Heart right ventricle (tissue), 16 donors: Measurements from ENCODE around the gene ZNF786. TPM values are rescaled to one million over a fixed set of nuclear protein-coding genes. Genes with fewer than 3 reads are reported as not detected.

Source experiments
- ATAC-seq, 8 donors: fragments of 200-7000 bp; cut with Tn5 transposase; one replicate each; pipeline ENCODE4 v1.9.1; 2020; ENCODE audit warnings: mild to moderate bottlenecking in 8 of 8, moderate library complexity in 8 of 8, moderate number of reproducible peaks in 1 of 8
- DNase-seq, 2 donors: peaks; one replicate each; pipeline ENCODE4 v3.0.0-alpha.2; 2020
- H3K27ac ChIP-seq, 10 donors: fragments of 200-600 bp; sonication (generic) in 2 of 10; one replicate each; pipeline versions ENCODE4 v1.5.0 to v1.8.0; 2020 to 2022; ENCODE audit warnings: mild to moderate bottlenecking in 3 of 10
- H3K27me3 ChIP-seq, 7 donors: fragments of 200-600 bp; one replicate each; pipeline ENCODE4 v1.8.0; 2021 to 2022; ENCODE audit warnings: mild to moderate bottlenecking in 2 of 7
- H3K36me3 ChIP-seq, 9 donors: fragments of 200-600 bp; sonication (generic) in 1 of 9; one replicate each; pipeline versions ENCODE4 v1.5.0 to v1.8.0; 2020 to 2022; ENCODE audit warnings: mild to moderate bottlenecking in 2 of 9
- H3K4me1 ChIP-seq, 9 donors: fragments of 200-600 bp; sonication (generic) in 1 of 9; one replicate each; pipeline versions ENCODE4 v1.5.0 to v1.8.0; 2020 to 2022; ENCODE audit warnings: mild to moderate bottlenecking in 4 of 9
- H3K4me3 ChIP-seq, 10 donors: fragments of 200-600 bp; sonication (generic) in 2 of 10; one replicate each; pipeline versions ENCODE4 v1.5.0 to v1.8.0; 2020 to 2022; ENCODE audit warnings: mild to moderate bottlenecking in 7 of 10, moderate library complexity in 2 of 10
- H3K9me3 ChIP-seq, 11 donors: fragments of 200-600 bp in 10 of 11; sonication (generic) in 2 of 11; one replicate each; pipeline versions ENCODE4 v1.5.0 to v1.8.0; 2013 to 2022; ENCODE audit warnings: mild to moderate bottlenecking in 2 of 11, control low read depth in 1 of 11, moderate library complexity in 1 of 11
- CTCF ChIP-seq, 9 donors: fragments of 200-600 bp; sonication (generic) in 2 of 9; IDR thresholded peaks; one replicate each; pipeline versions ENCODE4 v1.5.0 to v1.8.0; 2021 to 2022; ENCODE audit warnings: antibody characterized with exemption in 9 of 9, mild to moderate bottlenecking in 5 of 9, moderate library complexity in 1 of 9
- WGBS, 2 donors: extraction: QIAGEN DNeasy Blood & Tissue Kit; methylation state at CpG; one replicate each; pipeline ENCODE4 v1.1.7; 2013; ENCODE audit warnings: inconsistent platforms in 1 of 2; 5-methylcytosine and 5-hydroxymethylcytosine counted together
- intact Hi-C, 10 donors: fragments of 100-400 bp; cut with DNase I; formaldehyde crosslinking; loops; one replicate each; pipeline versions ENCODE4 v1.11.1 to v1.14.2; 2022
- polyA plus RNA-seq, 2 donors: library from polyadenylated mRNA; stranded (reverse); fragments of 200-250 nt; gene quantifications; one replicate each; pipeline ENCODE4 v1.2.3, GENCODE V29; 2013
- total RNA-seq, 10 donors: library from RNA; stranded (reverse); fragmentation: NEBNext Ultra II Directional in 3 of 10; extraction: Animal tissue kit (Norgen Biotek cat#: 25700) in 3 of 10; gene quantifications; one replicate each; pipeline versions ENCODE4 v1.2.1 to v1.2.4, GENCODE V29; 2021 to 2023
- donor health status: Arrhythmogenic right ventricular cardiomyopathy.
- donor health status: ischemic (EF 13 %, LVEDD 7.1; RV severe dilation, severe dysfunction).
- donor health status: healthy with polysubstance abuse.
- donor health status: DM: no; HTN: yes; CAD: no.
- donor health status: DM: no; HTN: no; CAD: no.
- donor health status: ischemic (EF 25% LVEDD 6.9; RV normal size, moderate dysfunction).
- donor health status: ischemic (EF 25% LVEDD 5.7; RV mildly dilated, moderate dysfunction).
- donor health status: healthy.
- donor health status: DM: yes; HTN: yes; CAD: no.
- donor health status: Ischemic cardiomyopathy.
- donor health status: ischemic (EF 35%, LVEDD 5.7; RV mildly dilated, moderate dysfunction).
- donor health status: nonischemic (EF 11% LVEDD 7.7; RV severe dilation, severe dysfunction).
- donor health status: DM: yes; HTN: yes; CAD: no.
- donor health status: PGD.
- donor health status: ischemic (EF 29% LVEDD 5.4; RV normal size, mild dysfunction).
- donor health status: nonischemic (EF 23%, LVEDD 6.1; RV moderate dilation, normal function).

Gene ZNF786
- total and polyA plus RNA-seq, 12 donors = 2.0 to 3.4 (median 2.6) TPM

GRCh38 chr7:149060156-149060555 is 30.4 kb downstream of the ZNF786 start:
- peaks cover 0 to 12% (median 0%) of the 10 kb centered on the region in 9 donors for H3K4me1 ChIP-seq
- intact Hi-C loops = loop anchor here in 4 of 10 donors (5.0 to 10.0 kb wide), 3 partner anchors 33 to 55 kb away; partner anchors contain the start of gene PDIA4 (in 1 of the 4)
- H3K9me3 ChIP-seq = no peaks in the 10 kb centered on the region
- 51 to 62% methylated on average over 1 of the region's 1 CpG for WGBS, 2 donors
- H3K27ac ChIP-seq = no peak overlapping the region
- no peaks in the 10 kb centered on the region for H3K27me3 ChIP-seq
- no peaks in the 10 kb centered on the region for H3K36me3 ChIP-seq
- ATAC-seq = no peak
- DNase-seq = no peak
- no peak overlapping the region for H3K4me3 ChIP-seq
- no peak for TF ChIP-seq CTCF (IDR thresholded peaks at IDR 0.05)

- intact Hi-C loops = no loop called here
- no peak for ATAC-seq
- Histone ChIP-seq H3K4me1 (no peaks in the 10 kb centered on the region), H3K27me3 (peaks cover 0 to 5% (median 0%) of the 10 kb centered on the region in 7 donors), H3K27ac (no peak overlapping the region), H3K4me3 (no peak overlapping the region), H3K9me3 (no peaks in the 10 kb centered on the region), H3K36me3 (no peaks in the 10 kb centered on the region)
- DNase-seq = no peak
- no peak for TF ChIP-seq CTCF (IDR thresholded peaks at IDR 0.05)
- WGBS, 2 donors = 89 to 90% methylated on average over 8 of the region's 8 CpGs
Observed at GRCh38 chr7:149053885-149054284, 36.6 kb downstream of the ZNF786 start.

- DNase-seq (no peak), ATAC-seq (no peak)
- WGBS, 2 donors = 88 to 89% methylated on average over 1 of the region's 1 CpG
- intact Hi-C loops = no loop called here
- Histone ChIP-seq H3K27me3 (peaks cover 0 to 5% (median 0%) of the 10 kb centered on the region in 7 donors), H3K9me3 (no peaks in the 10 kb centered on the region), H3K27ac (no peak overlapping the region), H3K36me3 (no peaks in the 10 kb centered on the region), H3K4me3 (no peak overlapping the region), H3K4me1 (no peaks in the 10 kb centered on the region)
- TF ChIP-seq CTCF (IDR thresholded peaks at IDR 0.05) = no peak
Observed at GRCh38 chr7:149053384-149053783, 37.1 kb downstream of the ZNF786 start.

- no peak overlapping the region for H3K27ac ChIP-seq
- no peaks in the 10 kb centered on the region for H3K36me3 ChIP-seq
- TF ChIP-seq CTCF (IDR thresholded peaks at IDR 0.05) = no peak
- intact Hi-C loops = no loop called here
- DNase-seq = no peak
- WGBS, 2 donors = 95 to 96% methylated on average over 3 of the region's 3 CpGs
- no peaks in the 10 kb centered on the region for H3K4me1 ChIP-seq
- no peak for ATAC-seq
- H3K27me3 ChIP-seq = peaks cover 0 to 5% (median 0%) of the 10 kb centered on the region in 7 donors
- no peaks in the 10 kb centered on the region for H3K9me3 ChIP-seq
- H3K4me3 ChIP-seq = no peak overlapping the region
Observed at GRCh38 chr7:149050941-149051340, 39.6 kb downstream of the ZNF786 start.
